ENCODE measurements around the gene NXN.
"Not testable (repeated sequence)": the region's sequence is repeated elsewhere in the genome, so short reads cannot be mapped to it uniquely, and the experiment has no call there.

Gene NXN

GRCh38 chr17:814371-814770 is 165.2 kb downstream of the NXN start:
- DNase-seq, result no peak

- DNase-seq, result no peak
These were observed 166.9 kb downstream of the NXN start for GRCh38 chr17:812638-813204.

- no peak for DNase-seq
These were observed 168.4 kb downstream of the NXN start for GRCh38 chr17:811051-811784.

- no peak for DNase-seq
These were observed 171.9 kb downstream of the NXN start for GRCh38 chr17:807523-808294.

- DNase-seq, result no peak
These were observed 172.6 kb downstream of the NXN start for GRCh38 chr17:806781-807522.

- no peak for DNase-seq
These were observed 173.2 kb downstream of the NXN start for GRCh38 chr17:806346-806745.

- not testable (repeated sequence) for DNase-seq
These were observed 173.7 kb downstream of the NXN start for GRCh38 chr17:805886-806285.

GRCh38 chr17:804541-805435 is 174.8 kb downstream of the NXN start:
- no peak for DNase-seq

GRCh38 chr17:802901-803881 is 176.4 kb downstream of the NXN start:
- no peak for DNase-seq

GRCh38 chr17:802481-802880 is 177.1 kb downstream of the NXN start:
- no peak for DNase-seq

GRCh38 chr17:801660-802059 is 177.9 kb downstream of the NXN start:
- no peak for DNase-seq

GRCh38 chr17:800446-801242 is 178.9 kb downstream of the NXN start:
- no peak for DNase-seq

- no peak for DNase-seq
These were observed 180.3 kb downstream of the NXN start for GRCh38 chr17:799261-799660.

- no peak for DNase-seq
These were observed 181.3 kb downstream of the NXN start for GRCh38 chr17:798246-798645.

- no peak for DNase-seq
These were observed 182.2 kb downstream of the NXN start for GRCh38 chr17:797236-797840.

- DNase-seq, result no peak
These were observed 183.0 kb downstream of the NXN start for GRCh38 chr17:796609-797008.

- no peak for DNase-seq
These were observed 183.9 kb downstream of the NXN start for GRCh38 chr17:795721-796120.

GRCh38 chr17:795276-795675 is 184.3 kb downstream of the NXN start:
- DNase-seq, result no peak

- peak; percentile 71 for DNase-seq
These were observed 184.7 kb downstream of the NXN start for GRCh38 chr17:794876-795275.

- DNase-seq, result no peak
These were observed 187.3 kb downstream of the NXN start for GRCh38 chr17:792277-792676.

Measured in activated effector memory CD4-positive, alpha-beta T cell treated with anti-CD3 and anti-CD28 coated beads, Interleukin-2, amount 50 U/mL, for 16 hours (primary cell).